ENCODE measurements around the gene CCDC102A. TPM values are rescaled to one million over a fixed set of nuclear protein-coding genes. Genes with fewer than 3 reads are reported as not detected.

CCDC102A gene
- total RNA-seq, 1 experiment from 2014 or later, result 4.5 TPM

DNA sequence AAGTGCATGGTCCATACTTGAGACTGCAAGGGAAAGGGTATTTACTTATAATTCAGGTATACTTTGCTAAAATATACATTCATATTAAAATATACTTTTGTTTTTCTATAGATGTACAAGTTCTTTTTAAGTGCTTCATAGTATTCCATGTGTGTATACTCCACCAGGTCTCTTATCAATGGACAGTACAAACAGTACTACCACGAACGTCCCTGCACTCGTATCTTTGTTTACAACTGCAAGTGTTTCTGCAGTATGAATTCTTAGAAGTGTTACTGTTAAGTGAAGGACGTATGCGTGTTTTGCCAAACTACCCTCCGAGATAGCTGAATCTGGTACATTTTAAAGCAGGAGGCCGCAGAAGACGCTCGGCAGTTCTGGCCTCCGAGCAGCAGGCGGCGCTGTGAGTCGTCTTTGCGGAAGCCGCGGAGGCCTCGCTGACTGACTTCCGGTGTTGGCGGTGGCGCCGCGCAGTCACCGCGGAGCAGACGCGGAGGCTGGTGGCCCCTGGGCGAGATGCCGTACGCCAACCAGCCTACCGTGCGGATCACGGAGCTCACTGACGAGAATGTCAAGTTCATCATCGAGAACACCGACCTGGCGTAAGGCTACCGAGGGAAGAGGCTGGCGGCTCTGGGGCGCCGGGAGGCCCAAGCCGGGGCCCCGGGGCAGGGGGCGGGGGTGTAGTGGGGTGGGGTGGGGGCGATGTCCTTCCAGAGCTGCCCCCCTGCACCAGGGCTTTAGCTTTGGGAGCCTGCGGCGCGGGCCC lies 74.0 kb downstream of the CCDC102A start, which contains the start of gene POLR2C (continued):
- TF ChIP-seq, protein P1, sequence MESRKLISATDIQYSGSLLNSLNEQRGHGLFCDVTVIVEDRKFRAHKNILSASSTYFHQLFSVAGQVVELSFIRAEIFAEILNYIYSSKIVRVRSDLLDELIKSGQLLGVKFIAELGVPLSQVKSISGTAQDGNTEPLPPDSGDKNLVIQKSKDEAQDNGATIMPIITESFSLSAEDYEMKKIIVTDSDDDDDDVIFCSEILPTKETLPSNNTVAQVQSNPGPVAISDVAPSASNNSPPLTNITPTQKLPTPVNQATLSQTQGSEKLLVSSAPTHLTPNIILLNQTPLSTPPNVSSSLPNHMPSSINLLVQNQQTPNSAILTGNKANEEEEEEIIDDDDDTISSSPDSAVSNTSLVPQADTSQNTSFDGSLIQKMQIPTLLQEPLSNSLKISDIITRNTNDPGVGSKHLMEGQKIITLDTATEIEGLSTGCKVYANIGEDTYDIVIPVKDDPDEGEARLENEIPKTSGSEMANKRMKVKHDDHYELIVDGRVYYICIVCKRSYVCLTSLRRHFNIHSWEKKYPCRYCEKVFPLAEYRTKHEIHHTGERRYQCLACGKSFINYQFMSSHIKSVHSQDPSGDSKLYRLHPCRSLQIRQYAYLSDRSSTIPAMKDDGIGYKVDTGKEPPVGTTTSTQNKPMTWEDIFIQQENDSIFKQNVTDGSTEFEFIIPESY (IDR thresholded peaks at IDR 0.05; ENCODE audit: extremely low read depth, insufficient replicate concordance, low read length), result no peak
- peak; percentile 42 for TF ChIP-seq SP1 (IDR thresholded peaks at IDR 0.05; ENCODE audit: low read depth)

Other genes starting within 250 kb of the CCDC102A start
- gene CCL22, start 177.8 kb downstream of the CCDC102A start, total RNA-seq (2021; ENCODE audit: unreplicated experiment), result 0.66 TPM
- gene CX3CL1, start 164.1 kb downstream of the CCDC102A start, total RNA-seq (2021; ENCODE audit: unreplicated experiment), result 0.15 TPM
- not detected for gene CCL17, start 131.8 kb downstream of the CCDC102A start, total RNA-seq (2021; ENCODE audit: unreplicated experiment)
- gene CIAPIN1, start 89.2 kb downstream of the CCDC102A start, total RNA-seq (2021; ENCODE audit: unreplicated experiment), result 68.5 TPM
- gene COQ9, start 89.1 kb downstream of the CCDC102A start, total RNA-seq (2021; ENCODE audit: unreplicated experiment), result 62.7 TPM
- 74.4 TPM for gene POLR2C, start 73.9 kb downstream of the CCDC102A start, total RNA-seq (2021; ENCODE audit: unreplicated experiment)
- gene DOK4, start 50.1 kb downstream of the CCDC102A start, total RNA-seq (2021; ENCODE audit: unreplicated experiment), result 14.4 TPM
- gene ADGRG5, start 6.1 kb upstream of the CCDC102A start, total RNA-seq (2021; ENCODE audit: unreplicated experiment), result 3.7 TPM
- 36.4 TPM for gene ADGRG1, start 92.1 kb upstream of the CCDC102A start, total RNA-seq (2021; ENCODE audit: unreplicated experiment)
- gene ADGRG3, start 131.7 kb upstream of the CCDC102A start, total RNA-seq (2021; ENCODE audit: unreplicated experiment), result not detected
- 0.91 TPM for gene DRC7, start 158.2 kb upstream of the CCDC102A start, total RNA-seq (2021; ENCODE audit: unreplicated experiment)
- 32.2 TPM for gene KATNB1, start 199.2 kb upstream of the CCDC102A start, total RNA-seq (2021; ENCODE audit: unreplicated experiment)

All from HCT116 (cell line).